WI38 (cell line): ENCODE data around the gene NES.

Experiments used
- H3K4me3 ChIP-seq: 2 replicates; pipeline ENCODE4 v1.5.1; 2011; ENCODE audit warnings: low read depth, mild to moderate bottlenecking, control low read depth, low read length
- CTCF ChIP-seq: IDR thresholded peaks from 2 replicates; pipeline ENCODE4 v1.5.1; 2012; ENCODE audit warnings: low read depth, mild to moderate bottlenecking, control low read depth, low read length

The NES gene

GRCh38 chr1:156692925-156693847 lies 16.0 kb upstream of the NES start:
- no peak for TF ChIP-seq CTCF
- no peak overlapping the region for H3K4me3 ChIP-seq

GRCh38 chr1:156692441-156692924 lies 15.3 kb upstream of the NES start:
- no peak overlapping the region for H3K4me3 ChIP-seq
- no peak for TF ChIP-seq CTCF

- H3K4me3 ChIP-seq, result no peak overlapping the region
- TF ChIP-seq CTCF, result no peak
These were observed 14.6 kb upstream of the NES start for GRCh38 chr1:156691665-156692440.

GRCh38 chr1:156691191-156691590 lies 14.0 kb upstream of the NES start:
- H3K4me3 ChIP-seq, result no peak overlapping the region
- TF ChIP-seq CTCF, result no peak

GRCh38 chr1:156690675-156691036 lies 13.4 kb upstream of the NES start:
- no peak overlapping the region for H3K4me3 ChIP-seq
- no peak for TF ChIP-seq CTCF

- no peak overlapping the region for H3K4me3 ChIP-seq
- no peak for TF ChIP-seq CTCF
These were observed 12.9 kb upstream of the NES start for GRCh38 chr1:156689953-156690674.
